ENCODE data around the gene PSG3.
A peak's percentile ranks its signal among the peaks of the same experiment; 100 is the strongest.
"Not testable (repeated sequence)": the region's sequence is repeated elsewhere in the genome, so short reads cannot be mapped to it uniquely, and the experiment has no call there.

PSG3 gene

GRCh38 chr19:42695811-42696503, 44.3 kb downstream of the PSG3 start:
- no peak for DNase-seq (ENCODE audit: low read depth in 2 of 2)

- DNase-seq (ENCODE audit: low read depth in 2 of 2) = no peak
Measured at GRCh38 chr19:42693760-42694350, 46.4 kb downstream of the PSG3 start.

- peak; percentile 11 to 16 for DNase-seq (ENCODE audit: low read depth in 2 of 2)
Measured at GRCh38 chr19:42683917-42684513, 56.3 kb downstream of the PSG3 start.

DNA sequence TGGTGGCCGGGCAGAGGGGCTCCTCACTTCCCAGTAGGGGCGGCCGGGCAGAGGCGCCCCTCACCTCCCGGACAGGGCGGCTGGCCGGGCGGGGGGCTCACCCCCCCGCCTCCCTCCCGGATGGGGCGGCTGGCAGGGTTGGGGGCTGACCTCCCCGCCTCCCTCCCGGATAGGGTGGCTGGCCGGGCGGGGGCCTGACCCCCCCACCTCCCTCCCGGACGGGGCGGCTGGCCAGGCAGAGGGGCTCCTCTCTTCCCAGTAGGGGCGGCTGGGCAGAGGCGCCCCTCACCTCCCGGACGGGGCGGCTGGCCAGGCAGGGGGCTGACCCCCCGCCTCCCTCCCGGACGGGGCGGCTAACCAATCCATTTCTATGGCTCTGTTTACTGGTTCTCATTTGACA, 64.0 kb downstream of the PSG3 start:
- DNase-seq (ENCODE audit: low read depth in 2 of 2) = not testable (repeated sequence)

- DNase-seq (ENCODE audit: low read depth in 2 of 2) = not testable (repeated sequence)
Measured at GRCh38 chr19:42674549-42674948, 65.7 kb downstream of the PSG3 start.

Measured in stimulated activated CD4-positive, alpha-beta T cell treated with anti-CD3 and anti-CD28 coated beads, Interleukin-4, amount 100 ng/mL, for 48 hours (primary cell).